ENCODE data around the gene ANXA11. TPM values are rescaled to one million over a fixed set of nuclear protein-coding genes. Genes with fewer than 3 reads are reported as not detected.

The ANXA11 gene
- total and polyA plus RNA-seq, 9 of the 15 experiments (the other 6 are each of a cell fraction or from before 2014, with no cell fraction given): 43.6 to 212 (median 109) TPM

DNA sequence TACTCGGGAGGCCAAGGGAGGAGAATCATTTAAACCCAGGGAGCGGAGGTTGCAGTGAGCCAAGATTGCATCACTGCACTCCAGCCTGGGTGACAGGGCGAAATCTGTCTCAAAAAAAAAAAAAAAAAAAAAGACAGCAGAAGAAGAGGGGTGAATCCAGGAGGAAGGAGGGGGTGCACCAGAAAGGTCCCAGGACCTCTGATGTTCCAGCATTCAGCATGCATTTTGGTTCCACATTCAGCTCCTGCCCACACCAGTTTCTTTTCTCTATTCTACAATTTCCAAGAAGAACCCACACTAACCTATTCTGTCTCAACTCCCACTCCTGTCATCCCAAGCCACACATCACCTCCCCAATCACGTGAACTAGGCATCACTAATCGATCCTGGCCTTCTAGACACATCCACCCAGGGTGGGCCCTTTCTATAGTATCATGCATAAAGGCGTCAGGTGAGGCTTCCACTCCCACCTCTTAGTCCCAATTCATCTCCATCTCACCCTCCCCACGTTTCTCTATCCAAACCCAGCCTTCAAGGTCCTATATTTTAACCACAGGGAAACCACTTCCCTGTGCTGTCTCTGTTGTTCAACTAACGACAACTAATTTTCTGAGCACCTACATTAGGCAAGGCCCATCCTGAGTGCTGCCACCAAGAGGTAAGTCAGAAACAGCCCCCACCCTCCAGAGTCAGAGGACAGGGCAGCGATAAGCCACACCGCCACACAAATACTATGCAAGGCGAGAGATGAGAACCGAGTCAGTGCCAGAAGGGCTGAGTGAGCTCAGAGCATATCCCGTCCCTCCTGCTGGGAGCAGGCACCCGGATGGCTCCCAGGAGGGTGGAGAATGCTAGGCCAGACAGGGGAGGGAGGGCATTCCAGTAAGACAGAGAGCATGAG, 2.2 kb downstream of the ANXA11 start (continued):
- TF ChIP-seq ARNT (IDR thresholded peaks at IDR 0.05) (peak; percentile 60 to 83; a peak in 3 of 4 replicates), CBX5 (IDR thresholded peaks at IDR 0.05; ENCODE audit: borderline replicate concordance, low read depth) (no peak), CHCHD3 (CRISPR knock-in tag; IDR thresholded peaks at IDR 0.05) (no peak), PCBP1 (IDR thresholded peaks at IDR 0.05; ENCODE audit: low read depth, low read length, poor library complexity, severe bottlenecking) (no peak), XRCC4 (IDR thresholded peaks at IDR 0.05; ENCODE audit: extremely low read depth, insufficient read depth, insufficient read length) (no peak), HNRNPLL (IDR thresholded peaks at IDR 0.05; ENCODE audit: low read depth, low read length, poor library complexity, severe bottlenecking) (no peak), ETS2 (tag; IDR thresholded peaks at IDR 0.05; ENCODE audit: borderline replicate concordance, poor library complexity, severe bottlenecking) (no peak), JUN (IDR thresholded peaks at IDR 0.05; ENCODE audit: borderline replicate concordance, low read depth, low read length) (peak; percentile 26; the same call in 1 of the 2 replicates), JUN (CRISPR knock-in tag; IDR thresholded peaks at IDR 0.05; ENCODE audit: borderline replicate concordance) (no peak; the same call in 1 of the 2 replicates), ZNF695 (CRISPR knock-in tag; IDR thresholded peaks at IDR 0.05) (no peak), SLC30A9 (CRISPR knock-in tag; IDR thresholded peaks at IDR 0.05) (no peak), PTTG1 (tag; IDR thresholded peaks at IDR 0.05; ENCODE audit: low read depth) (no peak), CREBBP (IDR thresholded peaks at IDR 0.05; ENCODE audit: low read depth, low read length) (no peak), ZNF41 (CRISPR knock-in tag; conservative IDR thresholded peaks at IDR 0.05) (no peak), ELK1 (CRISPR knock-in tag; IDR thresholded peaks at IDR 0.05) (no peak), NFRKB (IDR thresholded peaks at IDR 0.05; ENCODE audit: low read depth) (0 out of 2 replicates have a peak, but pooled peaks have one; percentile 42), GTF2E2 (tag; IDR thresholded peaks at IDR 0.05) (0 out of 2 replicates have a peak, but pooled peaks have one; percentile 31), SMAD3 (CRISPR knock-in tag; conservative IDR thresholded peaks at IDR 0.05) (no peak), ZNF165 (CRISPR knock-in tag; IDR thresholded peaks at IDR 0.05; ENCODE audit: borderline replicate concordance) (no peak), RFX7 (CRISPR knock-in tag; IDR thresholded peaks at IDR 0.05) (no peak), BCL6 (CRISPR knock-in tag; IDR thresholded peaks at IDR 0.05) (no peak), MEIS2 (IDR thresholded peaks at IDR 0.05; ENCODE audit: partially characterized antibody) (peak; percentile 77), TOE1 (IDR thresholded peaks at IDR 0.05; ENCODE audit: borderline replicate concordance) (peak; percentile 94), TOE1 (CRISPR knock-in tag; IDR thresholded peaks at IDR 0.05; ENCODE audit: borderline replicate concordance, low read depth) (peak; percentile 83)
- TF ChIP-seq, protein P1, sequence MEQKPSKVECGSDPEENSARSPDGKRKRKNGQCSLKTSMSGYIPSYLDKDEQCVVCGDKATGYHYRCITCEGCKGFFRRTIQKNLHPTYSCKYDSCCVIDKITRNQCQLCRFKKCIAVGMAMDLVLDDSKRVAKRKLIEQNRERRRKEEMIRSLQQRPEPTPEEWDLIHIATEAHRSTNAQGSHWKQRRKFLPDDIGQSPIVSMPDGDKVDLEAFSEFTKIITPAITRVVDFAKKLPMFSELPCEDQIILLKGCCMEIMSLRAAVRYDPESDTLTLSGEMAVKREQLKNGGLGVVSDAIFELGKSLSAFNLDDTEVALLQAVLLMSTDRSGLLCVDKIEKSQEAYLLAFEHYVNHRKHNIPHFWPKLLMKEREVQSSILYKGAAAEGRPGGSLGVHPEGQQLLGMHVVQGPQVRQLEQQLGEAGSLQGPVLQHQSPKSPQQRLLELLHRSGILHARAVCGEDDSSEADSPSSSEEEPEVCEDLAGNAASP (IDR thresholded peaks at IDR 0.05): no peak
- TF ChIP-seq, protein P2, sequence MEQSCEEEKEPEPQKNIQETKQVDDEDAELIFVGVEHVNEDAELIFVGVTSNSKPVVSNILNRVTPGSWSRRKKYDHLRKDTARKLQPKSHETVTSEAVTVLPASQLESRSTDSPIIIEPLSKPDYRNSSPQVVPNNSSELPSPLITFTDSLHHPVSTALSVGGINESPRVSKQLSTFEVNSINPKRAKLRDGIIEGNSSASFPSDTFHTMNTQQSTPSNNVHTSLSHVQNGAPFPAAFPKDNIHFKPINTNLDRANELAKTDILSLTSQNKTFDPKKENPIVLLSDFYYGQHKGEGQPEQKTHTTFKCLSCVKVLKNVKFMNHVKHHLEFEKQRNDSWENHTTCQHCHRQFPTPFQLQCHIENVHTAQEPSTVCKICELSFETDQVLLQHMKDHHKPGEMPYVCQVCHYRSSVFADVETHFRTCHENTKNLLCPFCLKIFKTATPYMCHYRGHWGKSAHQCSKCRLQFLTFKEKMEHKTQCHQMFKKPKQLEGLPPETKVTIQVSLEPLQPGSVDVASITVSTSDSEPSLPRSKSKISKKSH (CRISPR knock-in tag; IDR thresholded peaks at IDR 0.05): no peak

All from K562 (cell line).